NCI-H146 (cell line): ENCODE data around the gene PTGER4.

Experiments
- DNase-seq: peaks from one replicate; lab custom pipeline; 2025; lab: John Stamatoyannopoulos, UW

The PTGER4 gene

GRCh38 chr5:40669606-40670390 lies 9.9 kb upstream of the PTGER4 start:
- DNase-seq, result no peak

- DNase-seq, result no peak
Observed at GRCh38 chr5:40672425-40672824, 7.3 kb upstream of the PTGER4 start.

- no peak for DNase-seq
Observed at GRCh38 chr5:40674661-40675235, 5.0 kb upstream of the PTGER4 start.

- DNase-seq, result no peak
Observed at GRCh38 chr5:40675396-40676133, 4.2 kb upstream of the PTGER4 start.

GRCh38 chr5:40676613-40677343 lies 2.9 kb upstream of the PTGER4 start:
- peak; percentile 8 for DNase-seq

- DNase-seq, result no peak
Observed at GRCh38 chr5:40677456-40677855, 2.3 kb upstream of the PTGER4 start.

- DNase-seq, result no peak
Observed at GRCh38 chr5:40678026-40678425, 1.7 kb upstream of the PTGER4 start.

- no peak for DNase-seq
Observed at GRCh38 chr5:40678460-40679147, 1.1 kb upstream of the PTGER4 start.

- DNase-seq, result peak; percentile 72
Observed at GRCh38 chr5:40679148-40679912, 385 bp upstream of the PTGER4 start.

GRCh38 chr5:40680741-40681362 lies 1.1 kb downstream of the PTGER4 start:
- no peak for DNase-seq

GRCh38 chr5:40681363-40682153 lies 1.8 kb downstream of the PTGER4 start:
- DNase-seq, result no peak

GRCh38 chr5:40682154-40683017 lies 2.7 kb downstream of the PTGER4 start:
- no peak for DNase-seq

- no peak for DNase-seq
Observed at GRCh38 chr5:40683305-40683704, 3.6 kb downstream of the PTGER4 start.

- DNase-seq, result no peak
Observed at GRCh38 chr5:40685193-40685592, 5.5 kb downstream of the PTGER4 start.

- no peak for DNase-seq
Observed at GRCh38 chr5:40685976-40686486, 6.3 kb downstream of the PTGER4 start.

- no peak for DNase-seq
Observed at GRCh38 chr5:40687321-40687720, 7.6 kb downstream of the PTGER4 start.

- peak; percentile 64 for DNase-seq
Observed at GRCh38 chr5:40688127-40688761, 8.5 kb downstream of the PTGER4 start.

GRCh38 chr5:40688996-40689395 lies 9.3 kb downstream of the PTGER4 start:
- no peak for DNase-seq
